H1 (cell line): ENCODE results near the gene TELO2. TPM values are rescaled to one million over a fixed set of nuclear protein-coding genes. Genes with fewer than 3 reads are reported as not detected.

Source experiments
- CTCF ChIA-PET: fragments of 300-600 bp; sonication (Branson Sonifier 250); formaldehyde crosslinking; loops from one replicate; lab custom pipeline; 2021; ENCODE audit not compliant: partially characterized antibody; lab: Charles Lee
- POLR2A ChIA-PET: fragments of 300-600 bp; sonication (Branson Sonifier 250); formaldehyde crosslinking; loops from one replicate; lab custom pipeline; 2021; ENCODE audit warnings: inconsistent platforms; ENCODE audit not compliant: partially characterized antibody; lab: Charles Lee
- DNase-seq, 2 experiments: peaks; one replicate each; pipeline versions ENCODE4 v3.0.0 to v3.0.0-alpha.2; 2010 to 2022; ENCODE audit warnings: low spot score in 2 of 2, low read depth in 1 of 2, mixed read lengths in 1 of 2
- FAIRE-seq: peaks from 2 replicates; lab custom pipeline; 2011; peaks lifted over from hg19 to GRCh38; lab: Jason Lieb, UNC
- H2AFZ ChIP-seq: 2 replicates; pipeline ENCODE4 v1.8.1; 2012; ENCODE audit warnings: low read length, inconsistent platforms
- H2AK5ac ChIP-seq: 2 replicates; pipeline ENCODE4 v1.6.1; 2013; ENCODE audit warnings: low read depth, low read length
- H2BK120ac ChIP-seq: replicated peaks from 2 replicates; pipeline ENCODE3; 2013; ENCODE audit warnings: low read depth, low read length, inconsistent platforms
- H2BK12ac ChIP-seq: 2 replicates; pipeline ENCODE4 v1.6.1; 2013; ENCODE audit warnings: low read depth, low read length
- H2BK15ac ChIP-seq: 2 replicates; pipeline ENCODE4 v1.6.1; 2013; ENCODE audit warnings: low read length
- H2BK20ac ChIP-seq: 2 replicates; pipeline ENCODE4 v1.6.1; 2013; ENCODE audit warnings: low read length
- H2BK5ac ChIP-seq: 2 replicates; pipeline ENCODE4 v1.6.1; 2013; ENCODE audit warnings: low read depth, low read length
- H3K14ac ChIP-seq: 2 replicates; pipeline ENCODE4 v1.6.1; 2013; ENCODE audit warnings: inconsistent platforms; ENCODE audit not compliant: insufficient read length
- H3K18ac ChIP-seq: 2 replicates; pipeline ENCODE4 v1.6.1; 2013; ENCODE audit warnings: low read length; ENCODE audit errors: extremely low read depth
- H3K23ac ChIP-seq: 2 replicates; pipeline ENCODE4 v1.6.1; 2013; ENCODE audit warnings: inconsistent platforms; ENCODE audit not compliant: insufficient read length
- H3K23me2 ChIP-seq: 2 replicates; pipeline ENCODE4 v1.6.1; 2013; ENCODE audit warnings: low read depth, low read length
- H3K27ac ChIP-seq: 2 replicates; pipeline ENCODE4 v1.6.1; 2011; ENCODE audit warnings: low read depth, low read length, inconsistent platforms
- H3K27me3 ChIP-seq, 4 experiments: replicated peaks in 1 of 4; 1 replicate in 1 of 4; 2 replicates in 3 of 4; pipeline versions ENCODE4 v1.6.1 to v1.8.1; 2011 to 2013; ENCODE audit warnings: low read length in 3 of 4, mild to moderate bottlenecking in 3 of 4, inconsistent platforms in 2 of 4, mixed read lengths in 2 of 4, moderate library complexity in 1 of 4; ENCODE audit not compliant: control insufficient read depth in 3 of 4, insufficient read depth in 3 of 4; ENCODE audit errors: extremely low read depth in 1 of 4
- H3K36me3 ChIP-seq, 4 experiments: 2 replicates each; pipeline versions ENCODE4 v1.6.1 to v1.8.1; 2011 to 2013; ENCODE audit warnings: mild to moderate bottlenecking in 4 of 4, low read length in 3 of 4, moderate library complexity in 2 of 4, control low read depth in 1 of 4, inconsistent platforms in 1 of 4; ENCODE audit not compliant: insufficient read depth in 4 of 4, control insufficient read depth in 2 of 4
- H3K4ac ChIP-seq: replicated peaks from 2 replicates; pipeline ENCODE3; 2013; ENCODE audit warnings: low read length, low read depth, mixed read lengths, inconsistent platforms; ENCODE audit not compliant: insufficient read length
- H3K4me1 ChIP-seq, 4 experiments: replicated peaks in 1 of 4; 1 replicate in 1 of 4; 2 replicates in 3 of 4; pipeline versions ENCODE4 v1.6.1 to v1.8.1; 2011 to 2013; ENCODE audit warnings: low read length in 3 of 4, inconsistent platforms in 2 of 4, mixed read lengths in 1 of 4; ENCODE audit not compliant: insufficient read depth in 4 of 4, control insufficient read depth in 3 of 4
- H3K4me2 ChIP-seq, 2 experiments: 2 replicates each; pipeline versions ENCODE4 v1.6.1 to v1.8.1; 2011 to 2013; ENCODE audit warnings: low read depth in 2 of 2, low read length in 2 of 2, control low read depth in 1 of 2, inconsistent platforms in 1 of 2, mild to moderate bottlenecking in 1 of 2; ENCODE audit not compliant: insufficient read depth in 1 of 2
- H3K4me3 ChIP-seq, 4 experiments: fragments of 200-600, 300-600 bp in 1 of 4; sonication (generic), shearing (Covaris generic), sonication (Bioruptor Twin) in 1 of 4; 2 replicates each; pipeline versions ENCODE4 v1.5.1 to v1.8.1; 2011 to 2016; ENCODE audit warnings: low read length in 4 of 4, low read depth in 3 of 4, control low read depth in 2 of 4, inconsistent platforms in 2 of 4, mild to moderate bottlenecking in 2 of 4, mixed read lengths in 1 of 4, moderate library complexity in 1 of 4; ENCODE audit not compliant: insufficient read depth in 2 of 4; ENCODE audit errors: extremely low read depth in 1 of 4
- H3K56ac ChIP-seq: replicated peaks from 2 replicates; pipeline ENCODE3; 2013; ENCODE audit warnings: low read depth, mild to moderate bottlenecking, mixed read lengths, low read length, inconsistent platforms; ENCODE audit not compliant: insufficient read length
- H3K79me1 ChIP-seq: 2 replicates; pipeline ENCODE4 v1.6.1; 2013; ENCODE audit warnings: low read depth, low read length, control low read depth
- H3K79me2 ChIP-seq, 2 experiments: 2 replicates each; pipeline versions ENCODE4 v1.6.1 to v1.8.1; 2012 to 2013; ENCODE audit warnings: low read length in 2 of 2, mild to moderate bottlenecking in 2 of 2, inconsistent platforms in 1 of 2; ENCODE audit not compliant: insufficient read depth in 2 of 2, control insufficient read depth in 1 of 2
- H3K9ac ChIP-seq, 4 experiments: replicated peaks in 1 of 4; 1 replicate in 1 of 4; 2 replicates in 3 of 4; pipeline versions ENCODE4 v1.6.1 to v1.8.1; 2011 to 2013; ENCODE audit warnings: low read depth in 3 of 4, low read length in 3 of 4, control low read depth in 2 of 4, mild to moderate bottlenecking in 2 of 4, moderate library complexity in 2 of 4, inconsistent platforms in 1 of 4; ENCODE audit errors: extremely low read depth in 1 of 4
- H3K9me3 ChIP-seq, 2 experiments: 2 replicates each; pipeline versions ENCODE4 v1.6.1 to v1.8.1; 2012 to 2013; ENCODE audit warnings: mild to moderate bottlenecking in 2 of 2, moderate library complexity in 2 of 2, control low read depth in 1 of 2, inconsistent platforms in 1 of 2, low read depth in 1 of 2, low read length in 1 of 2, mixed read lengths in 1 of 2; ENCODE audit not compliant: insufficient read depth in 2 of 2
- H4K20me1 ChIP-seq, 2 experiments: replicated peaks in 1 of 2; 2 replicates each; pipeline versions ENCODE3 to v1.8.1; 2011 to 2013; ENCODE audit warnings: inconsistent platforms in 2 of 2, low read length in 2 of 2, mild to moderate bottlenecking in 1 of 2; ENCODE audit not compliant: insufficient read depth in 2 of 2, control insufficient read depth in 1 of 2
- H4K5ac ChIP-seq: 2 replicates; pipeline ENCODE4 v1.6.1; 2013; ENCODE audit warnings: low read length, low read depth, mixed read lengths, inconsistent platforms; ENCODE audit not compliant: insufficient read length
- H4K8ac ChIP-seq: 2 replicates; pipeline ENCODE4 v1.8.0; 2013; ENCODE audit warnings: mild to moderate bottlenecking, moderate library complexity, low read length, inconsistent platforms; ENCODE audit not compliant: insufficient read depth; ENCODE audit errors: extremely low read depth
- H4K91ac ChIP-seq: replicated peaks from 2 replicates; pipeline ENCODE3; 2013; ENCODE audit warnings: low read length, mixed read lengths, inconsistent platforms; ENCODE audit not compliant: insufficient read length
- CEBPB ChIP-seq: IDR thresholded peaks from 2 replicates; pipeline ENCODE4 v1.6.1; 2012; ENCODE audit warnings: low read depth, low read length
- WGBS, 2 experiments: shearing (Covaris generic) in 1 of 2; methylation state at CpG; one replicate each; pipeline versions ENCODE4 v1.1.6 to v1.1.7; 2013 to 2015; ENCODE audit warnings: low lambda C conversion rate in 2 of 2, mixed read lengths in 2 of 2, inconsistent platforms in 1 of 2, low coverage in 1 of 2, missing lambda C conversion rate in 1 of 2; ENCODE audit not compliant: insufficient replicate concordance in 2 of 2, insufficient coverage in 1 of 2, insufficient read length in 1 of 2; ENCODE audit errors: extremely low coverage in 1 of 2, missing lambda C conversion rate in 1 of 2; 5-methylcytosine and 5-hydroxymethylcytosine counted together
- polyA plus RNA-seq, 7 experiments: library from polyadenylated mRNA; depleted of rRNA in 3 of 7; stranded (reverse) in 5 of 7; unstranded in 2 of 7; fragments of >200 nt in 5 of 7; fragments of 200-250 nt in 2 of 7; gene quantifications; 1 replicate in 5 of 7; 2 replicates in 1 of 7; 4 replicates in 1 of 7; pipeline versions ENCODE4 v1.2.1 to v1.2.3, GENCODE V29; 2011 to 2013; ENCODE audit warnings: missing spikeins in 2 of 7, mixed read lengths in 2 of 7
- total RNA-seq: library from RNA; stranded (reverse); fragmentation: NEBNext Ultra II Directional; extraction: Animal tissue kit (Norgen Biotek cat#: 25700); gene quantifications from 2 replicates; pipeline ENCODE4 v1.2.1, GENCODE V29; 2021

The TELO2 gene
- total and polyA plus RNA-seq, 2 of the 8 experiments (the other 6 are each of a cell fraction or from before 2014, with no cell fraction given) = 39.3 to 64.8 TPM

GRCh38 chr16:1447965-1448364 is 45.2 kb upstream of the TELO2 start:
- Histone ChIP-seq H2BK20ac (no peak overlapping the region), H4K5ac (no peak overlapping the region), H2BK120ac (no peak overlapping the region), H3K79me1 (no peaks in the 10 kb centered on the region), H3K14ac (no peak overlapping the region), H3K4ac (no peak overlapping the region), H3K79me2 (no peaks in the 10 kb centered on the region), H4K91ac (no peak overlapping the region), H4K8ac (peak overlapping the region; percentile 25; the same call in 1 of the 2 replicates), H3K27me3 (no peaks in the 10 kb centered on the region), H3K23me2 (no peaks in the 10 kb centered on the region), H2AK5ac (no peak overlapping the region), H3K18ac (no peak overlapping the region), H3K36me3 (peaks cover 0 to 25% (median 5%) of the 10 kb centered on the region in 4 experiments; a peak in 4 of 8 replicates), H2BK5ac (no peak overlapping the region), H2BK15ac (no peak overlapping the region), H3K27ac (no peak overlapping the region), H2AFZ (no peak overlapping the region), H3K23ac (no peak overlapping the region), H3K56ac (no peak overlapping the region), H4K20me1 (peaks cover 2 to 13% of the 10 kb centered on the region in 2 experiments), H3K4me1 (no peaks in the 10 kb centered on the region), H3K9me3 (no peaks in the 10 kb centered on the region), H3K9ac (no peak overlapping the region), H3K4me2 (no peak overlapping the region), H3K4me3 (no peak overlapping the region), H2BK12ac (no peak overlapping the region)
- WGBS, 2 experiments = 94% methylated on average over 11 of the region's 11 CpGs; no CpG with 5 or more reads in 1 of the 2 experiments
- POLR2A ChIA-PET = interaction anchor here (0.6 kb wide), 1 partner anchor 59 kb away, joined by 4 read pairs; no protein-coding TSS in a partner anchor
- CTCF ChIA-PET = interaction anchor here (0.8 to 1.4 kb wide), 2 partner anchors 12 to 16 kb away, joined by 3 read pairs; no protein-coding TSS in a partner anchor
- TF ChIP-seq CEBPB = no peak
- FAIRE-seq = no peak
- DNase-seq = no peak
